GM10266 (cell line): ENCODE data around the gene COA5.
A peak's percentile ranks its signal among the peaks of the same experiment; 100 is the strongest.
"Not testable (repeated sequence)": the region's sequence is repeated elsewhere in the genome, so short reads cannot be mapped to it uniquely, and the experiment has no call there.

Source experiments
- DNase-seq: peaks from one replicate; pipeline ENCODE4 v3.0.0; 2012; ENCODE audit errors: extremely low spot score
- TF ChIP-seq, protein P1 (sequence below): IDR thresholded peaks from 2 replicates; pipeline ENCODE4 v1.5.1; 2012; ENCODE audit warnings: mild to moderate bottlenecking, low read depth; ENCODE audit not compliant: control insufficient read depth, insufficient read depth; ENCODE audit errors: missing control alignments

COA5 gene

DNA sequence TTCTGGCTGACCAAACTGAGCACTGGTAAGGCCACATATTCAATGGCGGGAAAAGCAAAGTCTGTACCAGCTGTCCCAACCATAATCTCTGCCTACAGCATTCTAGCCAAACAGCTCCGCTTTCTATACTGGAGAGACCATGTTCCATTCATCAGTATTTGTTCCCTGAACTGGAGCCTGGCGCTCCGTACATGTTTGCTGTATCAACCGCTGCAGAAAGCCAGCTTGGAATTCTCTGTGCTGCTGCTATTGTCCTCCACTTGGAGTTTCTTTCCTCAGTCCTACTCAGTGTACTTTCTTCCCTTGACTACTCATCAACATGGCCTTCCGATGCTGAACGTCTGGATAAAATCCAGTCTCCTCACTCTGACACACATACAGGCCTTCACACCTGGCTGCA, 1.9 kb downstream of the COA5 start:
- no peak for DNase-seq
- TF ChIP-seq, protein P1, sequence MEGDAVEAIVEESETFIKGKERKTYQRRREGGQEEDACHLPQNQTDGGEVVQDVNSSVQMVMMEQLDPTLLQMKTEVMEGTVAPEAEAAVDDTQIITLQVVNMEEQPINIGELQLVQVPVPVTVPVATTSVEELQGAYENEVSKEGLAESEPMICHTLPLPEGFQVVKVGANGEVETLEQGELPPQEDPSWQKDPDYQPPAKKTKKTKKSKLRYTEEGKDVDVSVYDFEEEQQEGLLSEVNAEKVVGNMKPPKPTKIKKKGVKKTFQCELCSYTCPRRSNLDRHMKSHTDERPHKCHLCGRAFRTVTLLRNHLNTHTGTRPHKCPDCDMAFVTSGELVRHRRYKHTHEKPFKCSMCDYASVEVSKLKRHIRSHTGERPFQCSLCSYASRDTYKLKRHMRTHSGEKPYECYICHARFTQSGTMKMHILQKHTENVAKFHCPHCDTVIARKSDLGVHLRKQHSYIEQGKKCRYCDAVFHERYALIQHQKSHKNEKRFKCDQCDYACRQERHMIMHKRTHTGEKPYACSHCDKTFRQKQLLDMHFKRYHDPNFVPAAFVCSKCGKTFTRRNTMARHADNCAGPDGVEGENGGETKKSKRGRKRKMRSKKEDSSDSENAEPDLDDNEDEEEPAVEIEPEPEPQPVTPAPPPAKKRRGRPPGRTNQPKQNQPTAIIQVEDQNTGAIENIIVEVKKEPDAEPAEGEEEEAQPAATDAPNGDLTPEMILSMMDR: no peak

DNA sequence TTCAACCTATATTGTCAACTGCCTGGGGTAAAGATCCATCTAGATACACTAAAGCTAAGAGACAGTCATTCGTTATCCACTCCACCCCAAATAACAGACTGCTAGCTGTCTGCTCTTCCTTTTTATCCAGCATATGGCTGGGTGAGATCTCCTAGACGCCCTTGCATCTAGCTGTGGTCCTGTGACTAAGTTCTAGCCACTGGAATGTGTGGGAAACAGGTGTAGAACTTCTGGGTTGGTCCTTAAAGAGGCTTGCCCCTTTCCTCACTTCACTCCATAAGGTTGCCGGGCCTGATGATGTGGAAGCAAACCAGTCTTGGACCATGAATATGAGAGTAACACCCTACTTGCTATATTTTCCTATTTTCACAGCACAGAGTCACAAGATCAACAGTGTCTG, 3.2 kb downstream of the COA5 start:
- DNase-seq: no peak

DNA sequence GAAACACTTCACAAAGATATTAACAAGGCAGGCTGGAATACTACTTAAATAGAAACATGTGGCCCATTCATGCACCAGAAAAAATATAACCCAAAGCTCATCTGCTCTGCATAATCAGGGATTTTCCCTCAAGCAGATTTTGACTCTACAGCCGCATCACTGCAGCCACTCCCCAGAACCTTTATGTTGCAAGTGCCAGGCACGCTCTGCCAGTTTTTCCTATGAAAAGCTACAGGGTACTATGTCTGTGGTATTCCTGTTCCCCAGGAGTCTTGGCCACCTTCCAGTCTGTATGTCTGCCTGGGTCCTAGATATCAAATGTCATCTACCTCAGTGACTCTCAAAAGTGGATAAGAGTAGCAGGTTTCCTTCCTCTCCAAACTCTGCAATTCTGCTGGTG, 3.8 kb downstream of the COA5 start:
- TF ChIP-seq, protein P1: no peak
- DNase-seq: no peak

More for the DNA sequence above, 3.2 kb downstream of the COA5 start:
- TF ChIP-seq, protein P1: no peak

DNA sequence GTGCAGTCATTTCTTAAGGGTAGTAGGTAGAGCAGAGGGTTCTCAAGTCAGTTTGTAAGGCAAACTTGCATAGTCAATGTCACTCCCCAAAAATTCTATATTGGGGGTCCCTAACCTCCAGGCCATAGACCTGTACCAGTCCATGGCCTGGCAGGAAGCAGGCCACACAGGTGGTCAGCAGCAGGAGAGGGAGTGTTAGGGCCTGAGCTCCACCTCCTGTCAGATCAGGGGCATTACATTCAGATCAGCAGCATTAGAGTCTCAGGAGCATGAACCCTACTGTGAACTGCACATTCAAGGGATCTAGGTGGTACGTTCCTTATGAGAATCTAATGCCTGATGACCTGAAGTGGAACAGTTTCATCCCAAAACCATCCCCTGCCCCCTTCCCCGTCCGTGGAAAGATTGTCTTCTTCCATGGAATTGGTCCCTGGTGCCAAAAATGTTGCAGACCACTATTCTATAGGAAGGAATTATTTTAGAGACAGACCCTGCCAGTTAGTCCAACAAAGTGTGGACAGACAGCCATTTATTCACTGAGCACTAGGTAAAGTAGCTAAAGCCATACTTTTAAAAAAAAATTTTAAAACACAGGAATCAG, 6.7 kb downstream of the COA5 start:
- peak; percentile 48 for DNase-seq

DNA sequence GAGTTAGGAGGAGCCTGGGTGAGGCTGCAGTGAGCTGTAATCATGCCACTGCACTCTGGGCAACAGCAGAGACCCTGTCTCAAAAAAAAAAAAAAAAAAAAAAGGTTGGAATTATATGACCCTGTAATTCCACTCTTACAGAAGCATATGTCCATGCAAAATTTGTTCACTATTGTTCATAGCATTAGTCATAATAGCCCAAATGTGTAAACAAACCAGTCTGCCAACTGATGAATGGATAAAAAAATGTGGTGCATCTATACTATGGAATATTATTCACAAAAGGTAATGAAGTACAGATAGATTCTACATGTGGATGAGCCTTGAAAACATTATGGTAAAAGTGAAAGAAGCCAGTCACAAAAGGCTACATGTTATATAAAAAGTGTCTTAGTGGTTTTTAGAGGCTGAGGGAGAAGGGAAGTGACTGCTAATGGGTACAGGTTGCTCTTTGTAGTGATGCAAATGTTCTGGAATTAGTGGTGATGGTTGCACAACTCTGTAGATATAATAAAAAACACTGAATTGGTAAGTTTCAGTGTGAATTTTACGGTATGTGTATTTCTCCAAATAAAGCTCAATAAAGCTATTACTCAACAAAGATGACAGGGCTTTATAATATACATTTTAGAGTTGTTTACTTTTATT, 9.4 kb downstream of the COA5 start:
- DNase-seq: no peak
- TF ChIP-seq, protein P1: no peak

More for the DNA sequence above, 6.7 kb downstream of the COA5 start:
- TF ChIP-seq, protein P1: peak; percentile 78

DNA sequence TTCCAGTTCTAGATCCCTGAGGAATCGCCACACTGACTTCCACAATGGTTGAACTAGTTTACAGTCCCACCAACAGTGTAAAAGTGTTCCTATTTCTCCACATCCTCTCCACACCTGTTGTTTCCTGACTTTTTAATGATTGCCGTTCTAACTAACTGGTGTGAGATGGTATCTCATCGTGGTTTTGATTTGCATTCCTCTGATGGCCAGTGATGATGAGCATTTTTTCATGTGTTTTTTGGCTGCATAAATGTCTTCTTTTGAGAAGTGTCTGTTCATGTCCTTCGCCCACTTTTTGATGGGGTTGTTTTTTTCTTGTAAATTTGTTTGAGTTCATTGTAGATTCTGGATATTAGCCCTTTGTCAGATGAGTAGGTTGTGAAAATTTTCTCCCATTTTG, 13.6 kb downstream of the COA5 start:
- not testable (repeated sequence) for DNase-seq

DNA sequence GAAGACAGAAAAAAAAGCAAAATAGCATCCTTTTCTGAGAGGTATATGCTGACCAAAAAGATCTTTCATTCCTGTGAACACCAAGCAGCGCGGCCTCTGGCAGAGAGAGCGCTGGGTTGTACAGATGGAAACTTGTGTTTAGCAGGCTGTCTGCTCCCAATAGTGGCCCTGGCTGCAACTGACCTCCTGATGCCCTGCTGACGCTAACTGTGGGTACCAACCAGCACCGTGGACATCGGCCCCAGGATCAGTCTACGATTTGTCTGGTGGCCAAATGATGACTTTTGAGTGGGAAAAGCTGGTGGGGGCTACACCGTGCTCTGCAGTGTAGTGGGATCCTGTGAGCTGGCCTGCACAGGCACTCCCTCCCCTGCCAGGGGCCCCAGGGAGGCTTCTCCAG, 15.7 kb downstream of the COA5 start:
- no peak for DNase-seq
- TF ChIP-seq, protein P1: no peak
